MG63 (cell line): ENCODE data around the gene HDAC4. TPM values are rescaled to one million over a fixed set of nuclear protein-coding genes. Genes with fewer than 3 reads are reported as not detected.
"Not testable (repeated sequence)": the region's sequence is repeated elsewhere in the genome, so short reads cannot be mapped to it uniquely, and the experiment has no call there.

Experiments used
- DNase-seq: peaks from one replicate; pipeline ENCODE4 v3.0.0-alpha.2; 2020
- H3K27me3 ChIP-seq: fragments of 250-450 bp; sonication (Bioruptor Pico); 2 replicates; pipeline ENCODE4 v1.5.1; 2020; ENCODE audit warnings: mild to moderate bottlenecking, moderate library complexity
- H3K36me3 ChIP-seq: fragments of 250-450 bp; sonication (Bioruptor Pico); 2 replicates; pipeline ENCODE4 v1.5.1; 2020; ENCODE audit warnings: mild to moderate bottlenecking, moderate library complexity
- H3K4me3 ChIP-seq: fragments of 250-450 bp; sonication (Bioruptor Pico); 2 replicates; pipeline ENCODE4 v1.5.1; 2020; ENCODE audit warnings: mild to moderate bottlenecking, moderate library complexity
- H3K9me3 ChIP-seq: fragments of 250-450 bp; sonication (Bioruptor Pico); 2 replicates; pipeline ENCODE4 v1.5.1; 2020; ENCODE audit warnings: mild to moderate bottlenecking, moderate library complexity
- total RNA-seq: library from RNA; depleted of rRNA; stranded (reverse); fragments of >200 nt; shearing (Covaris generic); gene quantifications from 2 replicates; pipeline ENCODE4 v1.2.3, GENCODE V29; 2014; ENCODE audit warnings: low replicate concordance; rRNA removed

The HDAC4 gene
- 5.2 and 27.3 TPM in 2 replicates for total RNA-seq

- no peaks in the 10 kb centered on the region for H3K27me3 ChIP-seq
- H3K4me3 ChIP-seq = peak within 1 kb of the TSS; percentile 83
- H3K9me3 ChIP-seq = no peaks in the 10 kb centered on the region
- DNase-seq = no peak
- no peaks in the 10 kb centered on the region for H3K36me3 ChIP-seq
Observed at GRCh38 chr2:239400596-239401066, at the start of gene HDAC4. Gene HDAC4, minus strand, starts transcription at chr2:239401020. Its CDS starts 48,321 bp downstream, at chr2:239352699.

GRCh38 chr2:239449468-239449867, 48.6 kb upstream of the HDAC4 start:
- H3K27me3 ChIP-seq, H3K9me3 ChIP-seq, H3K36me3 ChIP-seq, H3K4me3 ChIP-seq, DNase-seq: not testable (repeated sequence)

- H3K9me3 ChIP-seq = no peaks in the 10 kb centered on the region; the same call in 1 of the 2 replicates
- no peaks in the 10 kb centered on the region for H3K27me3 ChIP-seq
- no peaks in the 10 kb centered on the region for H3K36me3 ChIP-seq
- H3K4me3 ChIP-seq = no peak overlapping the region
- DNase-seq = no peak
Observed at GRCh38 chr2:239445771-239446524, 45.1 kb upstream of the HDAC4 start.

DNA sequence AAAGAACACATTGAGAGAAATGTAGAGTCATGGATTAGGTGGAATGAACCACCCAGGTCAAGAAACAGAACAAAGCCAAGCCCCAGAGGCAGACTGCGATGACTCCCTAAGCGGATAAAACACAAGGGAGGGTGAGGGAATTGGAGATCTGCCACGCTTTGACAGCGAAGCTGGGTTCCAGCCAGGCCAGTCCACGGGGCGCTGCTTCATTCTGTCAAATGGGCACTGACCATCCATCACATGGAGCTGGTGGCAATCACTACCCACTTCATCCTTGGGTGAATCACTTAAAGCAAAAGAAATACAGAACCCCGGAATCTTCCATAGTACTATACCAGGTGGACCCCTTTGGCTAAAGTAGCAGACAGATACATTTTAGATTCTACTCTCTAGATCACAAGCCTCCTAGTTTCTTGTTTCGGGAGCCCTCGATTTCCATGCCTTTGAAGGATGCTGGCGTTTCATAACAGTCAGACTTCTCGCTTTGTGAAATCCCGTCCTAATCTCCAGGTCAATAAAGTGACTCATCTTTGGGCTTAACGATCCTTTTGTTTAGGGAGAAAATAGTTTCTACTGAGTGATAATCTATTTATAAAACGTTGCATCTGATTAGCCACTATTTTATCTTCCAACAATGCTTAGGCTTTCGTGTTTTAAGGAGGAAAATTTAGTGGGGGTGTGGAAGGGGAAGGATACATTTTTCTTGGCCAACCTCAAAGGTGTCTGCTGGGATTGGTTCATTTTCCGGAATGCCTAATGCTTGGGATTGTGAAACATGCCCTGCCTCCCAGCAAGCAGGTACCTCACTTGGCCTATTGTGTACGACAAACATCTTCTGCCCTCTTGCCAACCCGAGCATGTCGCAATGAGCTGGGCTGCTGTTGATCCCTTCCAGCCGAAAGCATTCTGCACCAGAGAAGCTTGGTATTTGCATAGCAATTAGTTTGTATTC, 44.1 kb upstream of the HDAC4 start:
- Histone ChIP-seq H3K4me3 (no peak overlapping the region), H3K9me3 (no peaks in the 10 kb centered on the region; the same call in 1 of the 2 replicates), H3K27me3 (no peaks in the 10 kb centered on the region), H3K36me3 (no peaks in the 10 kb centered on the region)
- no peak for DNase-seq

GRCh38 chr2:239443666-239444567, 43.1 kb upstream of the HDAC4 start:
- peak; percentile 63 for DNase-seq
- H3K36me3 ChIP-seq = no peaks in the 10 kb centered on the region
- no peak overlapping the region for H3K4me3 ChIP-seq
- no peaks in the 10 kb centered on the region for H3K27me3 ChIP-seq
- no peaks in the 10 kb centered on the region; the same call in 1 of the 2 replicates for H3K9me3 ChIP-seq

DNA sequence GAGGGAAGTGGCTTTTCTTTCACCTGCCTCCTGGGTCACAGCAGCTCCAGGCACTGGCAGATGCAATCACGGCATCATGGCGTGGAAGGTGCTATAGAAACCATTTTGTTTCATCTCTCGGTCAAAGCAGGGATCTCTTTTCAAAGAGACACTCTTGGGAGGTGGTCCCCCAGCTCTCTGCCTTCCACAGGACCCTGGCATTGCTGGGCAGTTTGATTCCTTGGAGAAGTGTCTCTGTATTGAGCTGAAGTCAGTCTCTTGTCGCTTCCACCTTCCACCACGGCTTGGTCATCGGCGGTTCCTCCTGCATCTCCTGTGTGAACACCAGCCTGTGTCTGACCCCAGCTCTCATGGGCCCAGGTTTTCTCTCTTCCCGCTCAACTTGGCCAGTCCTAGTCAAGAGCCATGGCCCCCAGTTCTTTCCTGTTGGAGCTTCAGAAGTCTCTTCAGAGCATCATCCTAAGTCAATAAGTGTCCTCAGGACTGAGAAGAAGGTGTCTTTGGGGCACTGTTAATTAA, 42.3 kb upstream of the HDAC4 start:
- DNase-seq = no peak
- H3K36me3 ChIP-seq = no peaks in the 10 kb centered on the region
- H3K9me3 ChIP-seq = no peaks in the 10 kb centered on the region; the same call in 1 of the 2 replicates
- no peak overlapping the region for H3K4me3 ChIP-seq
- no peaks in the 10 kb centered on the region for H3K27me3 ChIP-seq

GRCh38 chr2:239442192-239442591, 41.4 kb upstream of the HDAC4 start:
- H3K27me3 ChIP-seq = no peaks in the 10 kb centered on the region
- no peaks in the 10 kb centered on the region; the same call in 1 of the 2 replicates for H3K9me3 ChIP-seq
- H3K4me3 ChIP-seq = no peak overlapping the region
- DNase-seq = no peak
- H3K36me3 ChIP-seq = no peaks in the 10 kb centered on the region

DNA sequence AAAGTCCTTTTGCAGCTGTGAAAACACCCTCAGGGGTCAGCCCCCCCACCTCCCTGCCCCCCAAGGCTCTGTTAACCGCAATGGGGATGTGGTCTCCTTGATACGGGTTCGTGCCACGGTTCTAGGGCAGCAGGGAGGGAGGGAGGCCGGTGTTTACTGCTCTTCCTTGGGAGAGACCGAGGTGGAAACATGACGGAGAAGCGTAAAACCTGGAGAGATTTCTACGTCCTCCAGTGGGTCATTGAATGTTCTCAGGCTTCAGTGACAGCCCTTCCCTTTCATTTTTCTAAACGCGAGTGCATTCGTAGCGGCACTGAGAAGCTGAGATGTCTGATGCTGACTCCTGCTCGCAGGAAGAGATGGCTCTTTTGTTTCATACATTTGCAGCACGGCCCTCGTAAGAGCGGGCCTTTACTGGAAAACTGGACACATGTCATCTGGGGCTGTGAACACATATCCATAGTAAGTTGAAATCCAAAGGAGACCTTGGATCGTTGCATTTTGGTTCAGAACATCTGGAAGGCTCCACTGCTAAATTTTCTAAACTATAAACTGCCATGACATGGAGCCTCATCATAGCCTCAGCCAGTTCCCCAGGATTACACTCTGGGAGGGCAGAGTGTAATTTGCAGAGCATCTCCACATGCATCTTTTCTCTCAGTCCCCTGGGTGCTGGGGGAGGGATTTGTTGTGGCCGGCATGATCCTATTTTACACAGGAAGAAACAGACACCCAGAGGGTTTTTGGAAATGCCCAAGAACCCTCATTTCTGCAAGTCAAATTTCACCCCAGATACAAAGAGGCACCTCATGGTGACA, 40.6 kb upstream of the HDAC4 start:
- H3K9me3 ChIP-seq = no peaks in the 10 kb centered on the region; the same call in 1 of the 2 replicates
- no peak overlapping the region for H3K4me3 ChIP-seq
- H3K27me3 ChIP-seq = no peaks in the 10 kb centered on the region
- no peaks in the 10 kb centered on the region for H3K36me3 ChIP-seq
- DNase-seq = no peak

- H3K27me3 ChIP-seq = no peaks in the 10 kb centered on the region
- DNase-seq = no peak
- no peaks in the 10 kb centered on the region for H3K36me3 ChIP-seq
- H3K9me3 ChIP-seq = no peaks in the 10 kb centered on the region; the same call in 1 of the 2 replicates
- H3K4me3 ChIP-seq = no peak overlapping the region
Observed at GRCh38 chr2:239440511-239440959, 39.7 kb upstream of the HDAC4 start.

GRCh38 chr2:239439754-239440315, 39.0 kb upstream of the HDAC4 start:
- Histone ChIP-seq H3K9me3 (peaks cover 3% of the 10 kb centered on the region; the same call in 1 of the 2 replicates), H3K27me3 (no peaks in the 10 kb centered on the region), H3K4me3 (no peak overlapping the region), H3K36me3 (no peaks in the 10 kb centered on the region)
- DNase-seq = no peak

GRCh38 chr2:239438995-239439753, 38.4 kb upstream of the HDAC4 start:
- Histone ChIP-seq H3K9me3 (peaks cover 6% of the 10 kb centered on the region; the same call in 1 of the 2 replicates), H3K27me3 (no peaks in the 10 kb centered on the region), H3K36me3 (no peaks in the 10 kb centered on the region), H3K4me3 (no peak overlapping the region)
- no peak for DNase-seq

DNA sequence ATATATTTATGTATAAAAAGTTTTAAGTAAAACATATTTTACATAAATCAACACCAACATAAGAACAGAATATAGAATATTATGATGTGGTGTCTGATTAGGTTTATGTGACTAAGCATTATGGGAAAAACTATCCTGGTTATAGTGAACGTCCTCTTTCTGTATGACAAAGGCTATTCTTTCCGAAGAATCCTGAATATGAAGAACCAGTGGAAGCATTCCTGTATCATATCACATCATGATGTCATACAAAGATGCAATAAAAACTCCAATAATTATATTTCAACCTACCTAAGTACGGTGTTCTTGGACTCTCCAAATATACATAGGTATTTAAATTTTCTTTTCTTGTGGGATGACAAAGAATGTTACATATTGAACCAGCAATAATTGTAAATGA, 37.5 kb upstream of the HDAC4 start:
- no peak overlapping the region for H3K4me3 ChIP-seq
- H3K9me3 ChIP-seq = peaks cover 12% of the 10 kb centered on the region
- no peaks in the 10 kb centered on the region for H3K27me3 ChIP-seq
- H3K36me3 ChIP-seq = no peaks in the 10 kb centered on the region
- no peak for DNase-seq

DNA sequence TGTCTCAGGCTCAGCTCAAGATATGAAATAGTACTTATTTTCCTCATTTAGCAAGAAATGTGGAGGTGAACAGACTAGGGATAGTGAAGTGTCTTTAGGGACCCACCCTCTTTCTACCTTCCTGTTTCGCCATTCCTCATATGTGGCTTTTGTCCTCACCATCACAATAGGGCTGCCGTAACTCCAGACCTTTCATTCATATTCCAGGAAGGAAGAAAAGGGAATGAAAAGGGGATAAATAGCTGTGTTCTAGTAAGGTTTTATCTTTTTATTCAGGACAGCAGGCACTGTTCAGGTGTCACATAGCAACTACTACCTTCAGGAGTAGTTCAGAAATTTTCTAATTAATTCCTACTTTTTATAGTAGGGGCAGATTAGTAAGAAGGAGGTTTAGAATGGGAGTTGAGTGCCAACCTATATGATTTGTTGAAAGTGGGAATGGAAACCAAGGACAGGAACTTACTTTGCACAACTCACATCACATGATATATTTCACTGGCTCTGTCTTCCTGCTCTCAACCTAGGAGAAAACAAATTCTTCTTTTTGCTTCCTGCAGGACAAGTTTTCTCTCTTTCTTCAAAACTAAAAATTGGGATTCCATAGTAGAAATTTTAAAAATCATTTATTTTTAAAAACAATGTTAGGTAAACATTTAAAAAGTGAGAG, 36.0 kb upstream of the HDAC4 start:
- no peak for DNase-seq
- H3K27me3 ChIP-seq = no peaks in the 10 kb centered on the region
- H3K9me3 ChIP-seq = peaks cover 23% of the 10 kb centered on the region
- H3K36me3 ChIP-seq = no peaks in the 10 kb centered on the region
- no peak overlapping the region for H3K4me3 ChIP-seq

- Histone ChIP-seq H3K36me3 (no peaks in the 10 kb centered on the region), H3K4me3 (no peak overlapping the region), H3K27me3 (no peaks in the 10 kb centered on the region), H3K9me3 (peaks cover 24% of the 10 kb centered on the region)
- no peak for DNase-seq
Observed at GRCh38 chr2:239436076-239436475, 35.3 kb upstream of the HDAC4 start.
